HG03520 (cell line): ENCODE results near the gene TMEM98.
"Not testable (repeated sequence)": the region's sequence is repeated elsewhere in the genome, so short reads cannot be mapped to it uniquely, and the experiment has no call there.

Source experiments
- ATAC-seq: cut with Tn5 transposase; IDR thresholded peaks from one replicate; pipeline ENCODE4 v1.9.1; 2021; ENCODE audit warnings: mild to moderate bottlenecking, moderate library complexity; ENCODE audit not compliant: unreplicated experiment

The TMEM98 gene

GRCh38 chr17:32976605-32977004 lies 48.7 kb downstream of the TMEM98 start:
- ATAC-seq = no peak

- ATAC-seq = no peak
These were observed 52.3 kb downstream of the TMEM98 start for GRCh38 chr17:32980230-32980629.

- not testable (repeated sequence) for ATAC-seq
These were observed 53.7 kb downstream of the TMEM98 start for GRCh38 chr17:32981611-32982010.

GRCh38 chr17:32985050-32985756 lies 57.2 kb downstream of the TMEM98 start:
- ATAC-seq = no peak

- ATAC-seq = not testable (repeated sequence)
These were observed 59.5 kb downstream of the TMEM98 start for GRCh38 chr17:32987453-32987805.

- not testable (repeated sequence) for ATAC-seq
These were observed 59.9 kb downstream of the TMEM98 start for GRCh38 chr17:32987868-32988267.

- no peak for ATAC-seq
These were observed 60.6 kb downstream of the TMEM98 start for GRCh38 chr17:32988481-32989101.

GRCh38 chr17:32992321-32993033 lies 64.5 kb downstream of the TMEM98 start:
- ATAC-seq = no peak

- no peak for ATAC-seq
These were observed 66.0 kb downstream of the TMEM98 start for GRCh38 chr17:32993977-32994376.
